AG04450 (cell line): ENCODE data around the gene CYFIP1. TPM values are rescaled to one million over a fixed set of nuclear protein-coding genes. Genes with fewer than 3 reads are reported as not detected.
A peak's percentile ranks its signal among the peaks of the same experiment; 100 is the strongest.

Experiments
- CTCF ChIA-PET: fragments of 300-600, 350-600 bp; formaldehyde crosslinking; extraction: SDS; loops from one replicate; lab custom pipeline; 2022; ENCODE audit warnings: antibody characterized with exemption, inconsistent platforms; lab: Charles Lee
- POLR2A ChIA-PET: fragments of 350-600 bp; formaldehyde crosslinking; extraction: SDS; loops from one replicate; lab custom pipeline; 2021; ENCODE audit warnings: antibody characterized with exemption, inconsistent platforms; lab: Yijun Ruan, JAX
- DNase-seq: peaks from one replicate; pipeline ENCODE4 v3.0.0-alpha.2; 2011; ENCODE audit warnings: low read depth, low spot score
- H3K27ac ChIP-seq: one replicate; pipeline ENCODE4 v1.5.1; 2012; ENCODE audit warnings: low read depth, low read length, control low read depth
- H3K27me3 ChIP-seq: one replicate; pipeline ENCODE4 v1.6.0; 2012; ENCODE audit warnings: low read length; ENCODE audit not compliant: control insufficient read depth, insufficient read depth
- H3K4me3 ChIP-seq: 2 replicates; pipeline ENCODE4 v1.5.1; 2011; ENCODE audit warnings: mild to moderate bottlenecking, low read depth, low read length, control low read depth
- H3K9me3 ChIP-seq: 2 replicates; pipeline ENCODE4 v1.5.1; 2012; ENCODE audit warnings: low read length; ENCODE audit not compliant: control insufficient read depth, insufficient read depth
- polyA plus RNA-seq: library from polyadenylated mRNA; depleted of rRNA; stranded (reverse); fragments of >200 nt; gene quantifications from 2 replicates; pipeline ENCODE4 v1.2.3, GENCODE V29; 2011
- TF ChIP-seq, protein P1 (sequence below): IDR thresholded peaks from 2 replicates; pipeline ENCODE4 v1.5.1; 2011; ENCODE audit warnings: low read depth, low read length, control low read depth, inconsistent platforms

Gene CYFIP1
- polyA plus RNA-seq, 1 experiment, result 70.9 TPM

DNA sequence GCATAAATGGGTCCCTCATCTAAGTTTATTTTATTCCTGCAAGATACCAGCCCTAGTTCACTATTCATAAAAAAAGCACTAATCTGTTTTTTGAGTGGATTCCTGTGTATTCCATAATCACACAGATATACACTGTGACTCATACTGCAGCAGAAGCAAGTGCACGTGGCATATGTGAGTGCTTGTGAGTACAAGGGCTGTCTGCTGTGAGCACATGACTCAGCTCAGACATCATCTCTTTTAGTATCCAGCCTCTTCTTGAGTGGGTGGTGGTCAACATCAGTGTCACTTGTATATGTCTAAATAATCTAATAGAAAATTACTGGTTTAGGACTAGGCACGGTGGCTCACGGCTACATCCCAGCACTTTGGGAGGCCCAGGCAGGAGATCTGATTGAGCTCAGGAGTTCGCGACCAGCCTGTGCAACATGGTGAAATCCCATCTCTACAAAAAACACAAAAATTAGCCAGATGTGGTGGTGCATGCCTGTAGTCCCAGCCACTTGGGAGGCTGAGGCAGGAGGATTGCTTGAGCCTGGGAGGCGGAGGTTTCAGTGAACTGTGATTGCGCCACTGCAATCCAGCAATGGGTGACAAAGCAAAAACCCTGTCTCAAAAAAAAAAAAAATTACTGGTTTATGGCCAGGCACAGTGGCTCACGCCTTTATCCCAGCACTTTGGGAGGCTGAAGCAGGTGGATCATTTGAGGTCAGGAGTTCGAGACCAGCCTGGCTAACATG lies 91.9 kb downstream of the CYFIP1 start:
- peak overlapping the region; percentile 93 for H3K27ac ChIP-seq
- ChIA-PET CTCF (no interaction called here), POLR2A (interaction anchor here (0.8 to 1.3 kb wide), 5 partner anchors 12 to 92 kb away, joined by 3 to 7 read pairs (median 4); partner anchors contain the start of genes CYFIP1 and NIPA2)
- H3K9me3 ChIP-seq, result no peaks in the 10 kb centered on the region; the same call in 1 of the 2 replicates
- no peaks in the 10 kb centered on the region for H3K27me3 ChIP-seq
- H3K4me3 ChIP-seq, result no peak overlapping the region
- TF ChIP-seq, protein P1, sequence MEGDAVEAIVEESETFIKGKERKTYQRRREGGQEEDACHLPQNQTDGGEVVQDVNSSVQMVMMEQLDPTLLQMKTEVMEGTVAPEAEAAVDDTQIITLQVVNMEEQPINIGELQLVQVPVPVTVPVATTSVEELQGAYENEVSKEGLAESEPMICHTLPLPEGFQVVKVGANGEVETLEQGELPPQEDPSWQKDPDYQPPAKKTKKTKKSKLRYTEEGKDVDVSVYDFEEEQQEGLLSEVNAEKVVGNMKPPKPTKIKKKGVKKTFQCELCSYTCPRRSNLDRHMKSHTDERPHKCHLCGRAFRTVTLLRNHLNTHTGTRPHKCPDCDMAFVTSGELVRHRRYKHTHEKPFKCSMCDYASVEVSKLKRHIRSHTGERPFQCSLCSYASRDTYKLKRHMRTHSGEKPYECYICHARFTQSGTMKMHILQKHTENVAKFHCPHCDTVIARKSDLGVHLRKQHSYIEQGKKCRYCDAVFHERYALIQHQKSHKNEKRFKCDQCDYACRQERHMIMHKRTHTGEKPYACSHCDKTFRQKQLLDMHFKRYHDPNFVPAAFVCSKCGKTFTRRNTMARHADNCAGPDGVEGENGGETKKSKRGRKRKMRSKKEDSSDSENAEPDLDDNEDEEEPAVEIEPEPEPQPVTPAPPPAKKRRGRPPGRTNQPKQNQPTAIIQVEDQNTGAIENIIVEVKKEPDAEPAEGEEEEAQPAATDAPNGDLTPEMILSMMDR, result no peak
- DNase-seq, result peak; percentile 94

DNA sequence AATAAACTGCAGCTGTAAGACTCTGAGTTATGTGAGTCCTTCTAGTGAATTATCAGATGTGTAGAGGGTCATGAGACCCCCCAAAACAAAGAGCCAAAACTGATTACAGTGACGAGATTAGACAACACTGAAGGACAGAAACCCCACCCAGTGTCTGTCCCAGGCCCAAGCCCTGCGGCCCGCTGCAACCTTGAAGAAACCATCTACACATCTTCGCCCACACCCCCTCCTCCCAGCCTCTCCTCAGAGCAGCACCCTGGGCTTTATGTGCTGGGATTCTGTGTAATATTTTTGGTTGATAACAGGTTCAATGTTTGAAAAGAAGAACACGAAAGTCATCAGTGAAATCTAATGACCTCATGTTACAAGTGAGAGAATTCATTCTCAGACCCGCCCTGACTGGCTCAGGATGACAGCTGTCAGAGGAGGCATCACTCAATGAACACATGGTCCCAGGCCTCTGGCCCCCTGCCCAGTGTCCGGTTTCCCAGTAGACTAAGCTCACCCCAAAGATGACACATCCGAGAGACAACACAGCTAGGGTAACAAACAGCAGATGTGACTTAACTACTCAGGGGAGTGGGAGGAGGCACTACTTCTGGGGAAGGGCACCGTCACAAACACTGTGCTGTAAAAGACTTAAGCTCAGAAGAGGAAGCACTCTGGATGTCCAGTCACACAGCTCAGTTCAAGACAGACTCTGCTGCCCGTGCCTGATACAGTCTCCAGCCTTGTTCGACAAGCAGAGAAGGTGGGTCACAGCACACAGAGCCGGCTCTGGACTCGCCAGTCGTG lies 92.8 kb downstream of the CYFIP1 start:
- DNase-seq, result peak; percentile 36
- Histone ChIP-seq H3K27ac (peak overlapping the region; percentile 93), H3K9me3 (no peaks in the 10 kb centered on the region; the same call in 1 of the 2 replicates), H3K27me3 (no peaks in the 10 kb centered on the region), H3K4me3 (no peak overlapping the region)
- TF ChIP-seq, protein P1, result no peak
- CTCF ChIA-PET, result no interaction called here
- POLR2A ChIA-PET, result interaction anchor here (1.1 to 1.3 kb wide), 3 partner anchors 11 to 93 kb away, joined by 3 to 7 read pairs (median 5); no protein-coding TSS in a partner anchor

DNA sequence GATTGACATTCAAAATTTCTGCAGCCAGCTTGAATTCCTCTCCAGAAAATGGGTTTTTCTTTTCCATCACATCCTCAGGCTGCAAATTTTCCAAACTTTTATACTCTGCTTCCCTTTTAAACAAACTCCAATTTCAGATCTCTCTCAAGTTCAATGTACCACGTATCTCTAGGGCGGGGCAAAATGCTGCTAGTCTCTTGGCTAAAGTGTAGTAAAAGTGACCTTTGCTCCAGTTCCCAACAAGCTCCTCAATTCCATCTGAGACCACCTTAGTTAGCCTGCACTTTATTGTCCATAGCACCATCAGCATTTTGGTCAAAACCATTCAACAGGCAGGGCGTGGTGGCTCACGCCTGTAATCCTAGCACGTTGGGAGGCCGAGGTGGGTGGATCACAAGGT lies 95.0 kb downstream of the CYFIP1 start:
- Histone ChIP-seq H3K4me3 (no peak overlapping the region), H3K9me3 (no peaks in the 10 kb centered on the region), H3K27ac (no peak overlapping the region), H3K27me3 (no peaks in the 10 kb centered on the region)
- no peak for DNase-seq
- CTCF ChIA-PET, result interaction anchor here (0.5 to 0.6 kb wide), 2 partner anchors 9 to 127 kb away, joined by 3 to 5 read pairs; no protein-coding TSS in a partner anchor
- POLR2A ChIA-PET, result no interaction called here
- TF ChIP-seq, protein P1, result no peak

DNA sequence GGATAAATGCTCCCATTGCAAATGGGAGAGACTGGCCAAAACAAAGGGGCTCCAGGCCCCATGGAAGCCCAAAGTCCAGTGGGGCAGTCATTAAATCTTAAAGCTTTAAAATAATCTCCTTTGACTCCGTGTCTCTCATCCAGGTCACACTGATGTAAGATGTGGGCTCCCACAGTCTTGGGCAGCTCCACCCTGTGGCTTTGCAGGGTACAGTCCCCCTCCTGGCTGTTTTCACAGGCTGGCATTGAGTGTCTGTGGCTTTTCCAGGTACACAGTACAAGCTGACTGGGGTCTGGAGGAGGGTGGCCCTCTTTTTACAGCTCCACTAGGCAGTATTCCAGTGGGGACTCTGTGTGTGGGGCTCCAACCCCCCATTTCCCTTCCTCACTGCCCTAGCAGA lies 95.8 kb downstream of the CYFIP1 start:
- no peak overlapping the region for H3K27ac ChIP-seq
- no peaks in the 10 kb centered on the region for H3K27me3 ChIP-seq
- ChIA-PET CTCF (no interaction called here), POLR2A (interaction anchor here (0.6 kb wide), 1 partner anchor 155 kb away, joined by 3 read pairs; the partner anchor contains the start of gene TUBGCP5)
- no peak overlapping the region for H3K4me3 ChIP-seq
- DNase-seq, result no peak
- TF ChIP-seq, protein P1, result no peak
- no peaks in the 10 kb centered on the region; the same call in 1 of the 2 replicates for H3K9me3 ChIP-seq
